ENCODE data around the gene SPEM3. TPM values are rescaled to one million over a fixed set of nuclear protein-coding genes. Genes with fewer than 3 reads are reported as not detected.

SPEM3 gene
- total and polyA plus RNA-seq, 12 donors = not detected

GRCh38 chr17:7393613-7394451 lies 34.8 kb upstream of the SPEM3 start:
- no peaks in the 10 kb centered on the region for H3K9me3 ChIP-seq (replicated peaks in 1 of 3)
- peak overlapping the region; percentile 56 to 72 (median 62) for H3K4me3 ChIP-seq
- intact Hi-C loops (cut with DNase I) = no loop called here
- H3K27me3 ChIP-seq = no peaks in the 10 kb centered on the region
- TF ChIP-seq CTCF (IDR thresholded peaks at IDR 0.05) (no peak), POLR2A (IDR thresholded peaks at IDR 0.05) (no peak)
- no peaks in the 10 kb centered on the region for H3K36me3 ChIP-seq (replicated peaks in 1 of 2)
- peak overlapping the region in 4 of 5 donors; percentile 90 to 96 (median 94) for H3K27ac ChIP-seq
- peaks cover 6 to 16% of the 10 kb centered on the region in 2 donors for H3K4me1 ChIP-seq (replicated peaks in 1 of 2)
- peak in 2 of 7 donors; percentile 39 for DNase-seq
- WGBS, 4 donors = 8 to 12% (median 10%) methylated on average over 24 to 48 of the region's 48 CpGs

DNA sequence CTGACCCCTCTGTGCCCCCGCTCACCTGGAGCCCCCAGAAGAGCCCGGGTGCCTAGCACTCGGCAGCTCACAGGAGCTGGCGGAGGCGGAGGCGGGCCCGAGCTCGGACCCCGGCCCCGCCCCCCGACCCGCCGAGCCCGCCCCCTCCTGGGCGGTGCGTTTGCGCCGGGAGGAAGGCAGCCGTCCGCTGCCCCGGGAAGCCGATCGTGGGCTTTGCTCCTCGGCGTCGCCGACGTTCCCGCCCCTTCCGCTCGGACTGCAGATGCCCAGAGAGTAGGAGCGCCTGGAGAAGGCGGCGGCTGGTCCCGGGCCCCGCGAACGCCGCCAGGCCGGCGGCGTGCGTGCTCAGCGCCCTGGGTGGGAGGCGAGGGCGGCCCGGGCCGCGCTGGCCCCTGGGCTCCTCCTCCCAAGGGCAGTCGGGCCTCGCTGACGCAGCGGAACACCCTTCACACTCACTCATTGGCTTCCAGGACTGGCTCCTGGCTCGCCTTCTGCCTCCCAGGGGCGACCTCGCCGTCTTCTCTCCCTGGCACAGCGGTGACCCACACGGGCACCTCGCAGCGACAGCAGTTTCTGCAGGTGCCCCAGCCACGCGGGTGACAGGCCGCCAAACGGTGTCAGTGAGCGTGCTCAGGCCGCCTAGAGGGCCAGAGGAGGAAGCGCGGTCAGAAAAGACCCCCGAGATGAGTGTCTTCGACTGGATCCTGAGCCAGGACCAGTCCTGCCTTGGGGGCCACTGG lies 34.0 kb upstream of the SPEM3 start, which contains the start of gene PLSCR3:
Gene PLSCR3, minus strand, starts transcription at position 74 of the 740 bp plus-strand sequence. CDS start 415 bp downstream, outside the sequence.
- WGBS, 4 donors = 0 to 1% (median 0%) methylated on average over 4 to 71 of the region's 71 CpGs
- intact Hi-C loops (cut with DNase I) = no loop called here
- Histone ChIP-seq H3K4me3 (peak within 1 kb of the TSS; percentile 56 to 72 (median 62)), H3K27ac (peak within 1 kb of the TSS; percentile 90 to 96 (median 93)), H3K9me3 (replicated peaks in 1 of 3) (no peaks in the 10 kb centered on the region), H3K36me3 (replicated peaks in 1 of 2) (no peaks in the 10 kb centered on the region), H3K4me1 (replicated peaks in 1 of 2) (peaks cover 6 to 16% of the 10 kb centered on the region in 2 donors), H3K27me3 (no peaks in the 10 kb centered on the region)
- TF ChIP-seq POLR2A (IDR thresholded peaks at IDR 0.05) (peak; percentile 70 to 86), CTCF (IDR thresholded peaks at IDR 0.05) (peak in 4 of 6 experiments; percentile 26 to 61 (median 50))
- peak; percentile 89 to 94 (median 92) for DNase-seq

GRCh38 chr17:7396147-7396546 lies 32.5 kb upstream of the SPEM3 start:
- Histone ChIP-seq H3K9me3 (replicated peaks in 1 of 3) (no peaks in the 10 kb centered on the region), H3K4me3 (no peak overlapping the region), H3K4me1 (replicated peaks in 1 of 2) (peaks cover 6 to 16% of the 10 kb centered on the region in 2 donors), H3K27ac (no peak overlapping the region), H3K27me3 (no peaks in the 10 kb centered on the region), H3K36me3 (replicated peaks in 1 of 2) (no peaks in the 10 kb centered on the region)
- DNase-seq = no peak
- intact Hi-C loops (cut with DNase I) = no loop called here
- TF ChIP-seq CTCF (IDR thresholded peaks at IDR 0.05) (no peak), POLR2A (IDR thresholded peaks at IDR 0.05) (no peak)
- whole genome bisulfite sequencing, 4 donors = 83 to 89% (median 86%) methylated on average over 4 of the region's 4 CpGs

- Histone ChIP-seq H3K9me3 (replicated peaks in 1 of 3) (no peaks in the 10 kb centered on the region), H3K27ac (no peak overlapping the region), H3K4me3 (no peak overlapping the region), H3K4me1 (replicated peaks in 1 of 2) (peaks cover 13 to 19% of the 10 kb centered on the region in 2 donors), H3K36me3 (replicated peaks in 1 of 2) (no peaks in the 10 kb centered on the region), H3K27me3 (no peaks in the 10 kb centered on the region)
- intact Hi-C loops (cut with DNase I) = loop anchor here in 1 of 2 donors (2.0 kb wide), 1 partner anchor 76 kb away; no protein-coding TSS in a partner anchor
- 72 to 92% (median 76%) methylated on average over 2 of the region's 2 CpGs for WGBS, 4 donors
- DNase-seq = no peak
- TF ChIP-seq POLR2A (IDR thresholded peaks at IDR 0.05) (no peak), CTCF (IDR thresholded peaks at IDR 0.05) (no peak)
These were observed 30.0 kb upstream of the SPEM3 start for GRCh38 chr17:7398612-7399011.
